Measurements from ENCODE around the gene XCL1. TPM values are rescaled to one million over a fixed set of nuclear protein-coding genes. Genes with fewer than 3 reads are reported as not detected.

XCL1 gene
- total and polyA plus RNA-seq, 12 donors, result 0.07 to 2.3 (median 0.39) TPM; not detected in 2

DNA sequence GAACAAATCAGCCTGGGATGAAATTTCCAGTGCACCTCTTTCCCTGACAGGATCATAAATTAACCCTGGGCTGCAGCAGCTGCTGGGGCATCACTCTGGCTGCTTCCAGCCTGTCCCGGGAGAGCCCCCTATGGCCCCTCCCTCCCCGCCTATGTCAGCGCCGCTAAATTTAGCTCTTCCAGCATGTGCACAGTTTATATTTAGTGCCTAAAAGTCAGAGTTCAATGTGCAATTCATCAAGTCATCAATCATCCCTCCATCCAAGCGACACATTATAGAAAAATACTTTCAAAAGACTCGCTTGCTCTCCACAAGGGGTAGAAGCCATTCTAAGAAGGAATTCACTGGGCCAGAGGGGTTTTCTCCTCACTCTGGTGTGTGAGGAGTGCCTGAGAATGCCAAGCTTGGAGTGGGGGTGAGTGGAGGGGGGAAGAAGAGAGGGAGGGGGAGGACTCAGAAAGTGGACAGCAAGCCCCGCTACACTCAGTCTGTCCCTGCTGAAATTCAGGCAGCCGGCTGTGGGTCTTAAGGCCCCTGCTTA lies 37.4 kb downstream of the XCL1 start:
- 21 to 27% methylated on average over 8 of the region's 8 CpGs for WGBS, 2 donors
- DNase-seq (peak; percentile 50 to 54), ATAC-seq (peak; percentile 84 to 95 (median 93))
- Histone ChIP-seq H3K27me3 (no peaks in the 10 kb centered on the region), H3K4me1 (peaks cover 4 to 38% (median 26%) of the 10 kb centered on the region in 9 donors), H3K4me3 (peak overlapping the region in 1 of 10 donors; percentile 0), H3K36me3 (no peaks in the 10 kb centered on the region), H3K27ac (peak overlapping the region in 7 of 10 donors; percentile 10 to 62 (median 46)), H3K9me3 (no peaks in the 10 kb centered on the region)
- TF ChIP-seq, protein P1, sequence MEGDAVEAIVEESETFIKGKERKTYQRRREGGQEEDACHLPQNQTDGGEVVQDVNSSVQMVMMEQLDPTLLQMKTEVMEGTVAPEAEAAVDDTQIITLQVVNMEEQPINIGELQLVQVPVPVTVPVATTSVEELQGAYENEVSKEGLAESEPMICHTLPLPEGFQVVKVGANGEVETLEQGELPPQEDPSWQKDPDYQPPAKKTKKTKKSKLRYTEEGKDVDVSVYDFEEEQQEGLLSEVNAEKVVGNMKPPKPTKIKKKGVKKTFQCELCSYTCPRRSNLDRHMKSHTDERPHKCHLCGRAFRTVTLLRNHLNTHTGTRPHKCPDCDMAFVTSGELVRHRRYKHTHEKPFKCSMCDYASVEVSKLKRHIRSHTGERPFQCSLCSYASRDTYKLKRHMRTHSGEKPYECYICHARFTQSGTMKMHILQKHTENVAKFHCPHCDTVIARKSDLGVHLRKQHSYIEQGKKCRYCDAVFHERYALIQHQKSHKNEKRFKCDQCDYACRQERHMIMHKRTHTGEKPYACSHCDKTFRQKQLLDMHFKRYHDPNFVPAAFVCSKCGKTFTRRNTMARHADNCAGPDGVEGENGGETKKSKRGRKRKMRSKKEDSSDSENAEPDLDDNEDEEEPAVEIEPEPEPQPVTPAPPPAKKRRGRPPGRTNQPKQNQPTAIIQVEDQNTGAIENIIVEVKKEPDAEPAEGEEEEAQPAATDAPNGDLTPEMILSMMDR (IDR thresholded peaks at IDR 0.05), result no peak
- intact Hi-C loops (cut with DNase I), result loop anchor here in 5 of 10 donors (2.0 to 10.0 kb wide), 4 partner anchors 104 to 931 kb away; partner anchors contain the start of gene ATP1B1 (in 3 of the 5)

DNA sequence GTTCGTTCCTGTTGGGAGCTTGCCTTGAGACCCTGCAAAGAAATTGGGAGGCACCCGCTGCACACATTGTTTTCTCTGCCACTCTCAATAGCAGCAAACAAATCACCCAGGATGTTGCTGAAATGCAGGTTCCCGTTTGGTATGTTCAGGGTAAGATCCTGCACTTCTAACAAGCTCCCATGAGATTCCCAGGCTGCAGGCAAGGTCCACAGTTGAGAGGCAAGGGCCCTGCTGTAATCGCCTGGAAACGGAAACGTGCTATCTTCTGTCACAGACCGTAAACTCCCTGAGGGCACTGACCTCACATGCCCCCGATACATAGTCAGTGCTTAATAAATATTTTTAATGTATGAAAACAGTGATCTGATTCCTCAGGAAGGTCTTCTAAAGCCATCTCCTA lies 37.8 kb downstream of the XCL1 start:
- intact Hi-C loops (cut with DNase I), result loop anchor here in 5 of 10 donors (2.0 to 10.0 kb wide), 4 partner anchors 103 to 931 kb away; partner anchors contain the start of gene ATP1B1 (in 3 of the 5)
- peak; percentile 8 to 16 for DNase-seq
- Histone ChIP-seq H3K27ac (peak overlapping the region in 7 of 10 donors; percentile 10 to 62 (median 46)), H3K4me3 (peak overlapping the region in 1 of 10 donors; percentile 0), H3K9me3 (no peaks in the 10 kb centered on the region), H3K36me3 (no peaks in the 10 kb centered on the region), H3K27me3 (no peaks in the 10 kb centered on the region), H3K4me1 (peaks cover 4 to 33% (median 23%) of the 10 kb centered on the region in 9 donors)
- TF ChIP-seq, protein P1 (IDR thresholded peaks at IDR 0.05), result no peak
- ATAC-seq, result peak in 7 of 8 donors; percentile 39 to 75 (median 58)
- 28 to 29% methylated on average over 8 of the region's 8 CpGs for WGBS, 2 donors

DNA sequence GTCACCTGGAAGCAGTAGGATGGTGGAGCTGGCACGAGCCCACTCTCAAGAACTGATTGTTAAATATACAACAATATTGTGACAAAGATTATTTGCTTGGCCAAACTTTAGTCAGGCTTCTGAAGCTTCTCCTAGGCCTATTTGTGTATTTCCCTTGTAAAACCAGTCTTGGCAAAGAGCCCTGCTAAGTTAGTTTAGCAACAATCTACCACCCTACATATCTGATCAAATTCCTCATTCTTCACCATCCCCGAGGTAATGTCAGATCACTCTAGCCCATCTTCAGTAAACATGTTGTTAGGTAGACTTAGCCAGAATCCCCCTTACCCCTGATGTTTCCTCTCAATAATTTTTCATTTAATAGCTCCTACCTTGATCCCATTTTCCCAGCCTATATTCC lies 39.6 kb downstream of the XCL1 start:
- intact Hi-C loops (cut with DNase I), result loop anchor here in 4 of 10 donors (2.0 to 10.0 kb wide), 3 partner anchors 489 to 929 kb away; partner anchors contain the start of gene ATP1B1 (in 3 of the 4)
- ATAC-seq (no peak), DNase-seq (no peak)
- WGBS, 2 donors, result 84% methylated on average over 2 of the region's 2 CpGs
- peaks cover 4 to 23% (median 20%) of the 10 kb centered on the region in 9 donors for H3K4me1 ChIP-seq
- no peaks in the 10 kb centered on the region for H3K36me3 ChIP-seq
- no peaks in the 10 kb centered on the region for H3K9me3 ChIP-seq
- no peaks in the 10 kb centered on the region for H3K27me3 ChIP-seq
- H3K4me3 ChIP-seq, result no peak overlapping the region
- TF ChIP-seq, protein P1 (IDR thresholded peaks at IDR 0.05), result no peak
- H3K27ac ChIP-seq, result no peak overlapping the region

DNA sequence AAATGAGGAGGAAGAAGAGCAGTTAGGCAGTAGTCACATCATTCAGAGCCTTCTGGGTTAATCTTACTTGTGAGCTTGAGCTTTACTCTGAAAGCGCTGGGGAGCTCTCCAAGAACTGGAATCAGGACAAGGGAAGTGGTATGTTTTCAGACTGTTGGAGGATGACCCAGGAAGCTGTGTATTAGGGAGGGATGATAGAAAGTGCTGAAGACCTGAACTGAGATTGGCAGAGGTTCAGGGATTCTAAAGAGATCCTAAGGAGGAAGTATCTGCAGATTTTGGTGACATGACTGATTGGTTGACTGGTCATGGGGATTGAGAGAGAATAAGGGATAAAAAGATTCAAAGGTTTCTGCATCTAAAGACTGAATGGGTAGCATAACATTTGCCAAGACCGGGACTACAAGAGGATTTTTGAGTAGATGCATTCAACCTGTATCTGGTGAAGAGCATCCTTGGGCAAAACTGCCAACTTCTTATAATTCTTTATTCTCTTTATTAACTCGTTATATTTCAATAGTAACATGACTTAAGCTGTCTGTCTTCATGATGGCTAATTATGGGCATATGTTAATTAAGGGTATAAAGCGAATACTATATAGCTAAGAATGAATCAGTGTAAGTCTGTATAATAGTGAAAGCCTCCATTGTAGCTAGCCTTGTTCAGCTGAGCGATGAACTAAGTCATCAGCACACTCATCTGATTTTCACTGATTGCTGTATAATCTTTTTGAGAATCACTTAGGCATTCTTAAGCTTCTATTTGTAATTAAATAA lies 41.8 kb downstream of the XCL1 start:
- WGBS, 2 donors, result 82 to 83% methylated on average over 5 of the region's 5 CpGs

More for the DNA sequence above, 41.8 kb downstream of the XCL1 start:
- intact Hi-C loops (cut with DNase I), result loop anchor here in 3 of 10 donors (10.0 kb wide), 2 partner anchors 487 to 927 kb away; partner anchors contain the start of gene ATP1B1 (in 3 of the 3)
- H3K4me3 ChIP-seq, result no peak overlapping the region
- peaks cover 4 to 41% (median 24%) of the 10 kb centered on the region in 9 donors for H3K4me1 ChIP-seq
- TF ChIP-seq, protein P1 (IDR thresholded peaks at IDR 0.05), result no peak
- H3K27me3 ChIP-seq, result no peaks in the 10 kb centered on the region
- no peak for DNase-seq
- H3K27ac ChIP-seq, result no peak overlapping the region
- no peak for ATAC-seq
- H3K9me3 ChIP-seq, result no peaks in the 10 kb centered on the region
- no peaks in the 10 kb centered on the region for H3K36me3 ChIP-seq
